H7 (cell line): ENCODE results near the gene ALPL. TPM values are rescaled to one million over a fixed set of nuclear protein-coding genes. Genes with fewer than 3 reads are reported as not detected.
"Not testable (repeated sequence)": the region's sequence is repeated elsewhere in the genome, so short reads cannot be mapped to it uniquely, and the experiment has no call there.

Source experiments
- DNase-seq: peaks from one replicate; pipeline ENCODE4 v3.0.0; 2012
- H3K27me3 ChIP-seq: 2 replicates; pipeline ENCODE4 v1.6.0; 2011; ENCODE audit warnings: mild to moderate bottlenecking, low read length; ENCODE audit not compliant: control insufficient read depth, insufficient read depth
- H3K36me3 ChIP-seq: replicated peaks from 2 replicates; pipeline ENCODE4 v1.5.1; 2011; ENCODE audit warnings: low read length; ENCODE audit not compliant: control insufficient read depth, insufficient read depth
- H3K4me3 ChIP-seq: 2 replicates; pipeline ENCODE4 v1.5.1; 2011; ENCODE audit warnings: low read depth, mild to moderate bottlenecking, control low read depth, low read length, moderate library complexity; ENCODE audit not compliant: insufficient read depth
- total RNA-seq: library from RNA; depleted of rRNA; stranded (reverse); fragments of >200 nt; shearing (Covaris generic); gene quantifications from 2 replicates; pipeline ENCODE4 v1.2.3, GENCODE V29; 2014; rRNA removed

ALPL gene
- 181 and 187 TPM in 2 replicates for total RNA-seq

DNA sequence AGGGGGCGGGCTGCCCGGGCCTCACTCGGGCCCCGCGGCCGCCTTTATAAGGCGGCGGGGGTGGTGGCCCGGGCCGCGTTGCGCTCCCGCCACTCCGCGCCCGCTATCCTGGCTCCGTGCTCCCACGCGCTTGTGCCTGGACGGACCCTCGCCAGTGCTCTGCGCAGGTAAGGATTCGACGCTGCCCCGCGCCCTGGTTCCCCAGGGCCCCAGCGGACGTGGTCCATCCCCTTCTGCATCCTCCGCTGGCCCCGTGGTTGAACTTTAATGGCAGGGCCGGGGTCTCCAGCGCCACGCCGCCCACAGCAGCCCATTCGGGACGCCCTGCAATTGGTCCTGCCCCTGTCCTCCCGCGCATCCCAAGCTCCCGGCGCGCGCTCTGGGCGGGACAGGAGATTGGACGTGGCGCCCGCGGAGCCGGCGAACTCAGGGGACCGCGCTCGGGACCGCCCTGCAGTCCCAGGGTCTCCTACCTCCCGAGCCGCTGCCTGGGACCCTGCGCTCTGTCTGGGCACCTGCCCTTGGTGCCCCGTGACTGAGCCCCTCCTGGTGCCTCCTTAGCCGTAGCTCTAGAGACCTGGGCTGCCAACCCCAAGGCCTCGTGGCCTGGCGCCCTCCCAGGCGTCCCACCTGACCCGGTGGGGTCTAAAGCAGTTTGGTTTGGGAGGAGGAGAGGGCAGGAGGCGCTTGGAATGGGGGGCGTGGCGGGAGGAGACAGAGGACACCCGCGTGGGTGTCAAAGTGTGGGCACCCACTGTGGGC is at the start of gene ALPL:
TSS of gene ALPL (plus strand) at position 73 of the 762 bp plus-strand sequence. CDS start 44,659 bp downstream, outside the sequence.
- Histone ChIP-seq H3K36me3 (no peaks in the 10 kb centered on the region), H3K27me3 (peaks cover 6% of the 10 kb centered on the region), H3K4me3 (peak within 1 kb of the TSS; percentile 91)
- peak; percentile 81 for DNase-seq

DNA sequence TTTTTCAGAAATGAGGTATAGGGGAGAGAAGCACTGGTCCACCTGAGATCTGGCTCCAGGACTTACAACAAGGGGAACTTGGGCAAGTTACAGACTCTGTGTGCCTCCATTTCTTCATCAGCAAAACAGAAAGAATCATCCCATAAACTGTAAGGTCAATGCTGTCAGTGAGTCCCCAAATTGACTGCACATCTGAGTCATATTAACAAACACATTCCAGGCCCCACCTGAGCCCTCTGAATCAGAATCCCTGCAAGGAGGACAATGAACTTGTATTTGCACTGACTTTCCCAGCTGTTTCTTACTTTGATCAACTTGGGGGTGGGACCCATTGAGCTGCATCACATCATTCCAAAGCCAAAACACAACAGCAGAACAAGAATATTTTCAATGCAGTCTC is 44.1 kb upstream of the ALPL start:
- H3K36me3 ChIP-seq, H3K4me3 ChIP-seq, DNase-seq, H3K27me3 ChIP-seq: not testable (repeated sequence)

DNA sequence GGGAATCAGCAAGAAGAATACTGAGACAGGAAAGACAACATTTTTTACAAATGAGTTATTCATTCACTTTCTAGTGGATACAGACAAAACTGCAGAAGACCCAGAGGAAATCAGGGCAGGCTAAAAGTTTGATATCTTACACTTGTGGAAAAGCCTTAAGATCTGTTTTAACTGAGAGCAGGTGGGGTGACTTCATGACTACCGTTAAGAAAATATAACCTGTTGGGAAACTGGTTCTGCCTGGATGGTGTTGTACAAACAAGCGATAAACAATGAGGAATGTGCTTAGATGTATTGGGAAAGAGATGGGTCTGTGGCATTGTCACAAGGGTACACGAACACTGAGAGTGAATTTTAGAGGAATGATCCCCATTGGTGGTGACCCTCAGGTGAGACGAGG is 41.3 kb upstream of the ALPL start:
- not testable (repeated sequence) for H3K27me3 ChIP-seq, DNase-seq, H3K4me3 ChIP-seq, H3K36me3 ChIP-seq

DNA sequence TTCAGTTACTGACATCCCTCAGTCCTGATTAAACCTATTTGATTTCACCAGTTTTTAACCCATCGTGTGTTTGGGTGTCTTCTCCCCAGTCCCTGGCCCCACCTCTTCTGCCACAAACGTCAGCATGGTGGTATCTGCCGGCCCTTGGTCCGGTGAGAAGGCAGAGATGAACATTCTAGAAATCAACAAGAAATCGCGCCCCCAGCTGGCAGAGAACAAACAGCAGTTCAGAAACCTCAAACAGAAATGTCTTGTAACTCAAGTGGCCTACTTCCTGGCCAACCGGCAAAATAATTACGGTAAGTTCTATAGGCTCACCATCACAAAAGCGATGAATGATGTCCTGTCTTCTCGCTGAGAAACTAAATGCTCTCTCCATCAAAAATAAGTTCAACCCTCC is 40.6 kb upstream of the ALPL start:
- no peaks in the 10 kb centered on the region for H3K36me3 ChIP-seq
- DNase-seq: peak; percentile 39
- no peak overlapping the region for H3K4me3 ChIP-seq
- no peaks in the 10 kb centered on the region for H3K27me3 ChIP-seq

DNA sequence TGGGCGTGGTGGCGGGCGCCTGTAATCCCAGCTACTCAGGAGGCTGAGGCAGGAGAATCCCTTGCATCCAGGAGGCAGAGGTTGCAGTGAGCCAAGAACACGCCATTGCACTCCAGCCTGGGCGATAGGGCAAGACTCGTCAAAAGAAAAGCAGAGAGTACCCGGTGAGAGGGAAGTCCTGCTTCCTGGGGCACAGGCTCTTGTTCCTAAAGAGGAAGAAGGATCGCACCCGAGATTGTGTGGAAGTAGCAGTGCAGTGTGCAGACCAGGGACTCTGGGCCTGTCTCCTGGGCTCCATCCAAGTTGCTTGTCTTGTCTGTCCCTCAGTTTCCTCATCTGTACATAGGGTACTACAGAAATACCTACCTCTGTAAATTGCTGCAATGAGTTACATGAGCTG is 39.6 kb upstream of the ALPL start:
- no peak overlapping the region for H3K4me3 ChIP-seq
- no peak for DNase-seq
- H3K36me3 ChIP-seq: no peaks in the 10 kb centered on the region
- H3K27me3 ChIP-seq: no peaks in the 10 kb centered on the region

DNA sequence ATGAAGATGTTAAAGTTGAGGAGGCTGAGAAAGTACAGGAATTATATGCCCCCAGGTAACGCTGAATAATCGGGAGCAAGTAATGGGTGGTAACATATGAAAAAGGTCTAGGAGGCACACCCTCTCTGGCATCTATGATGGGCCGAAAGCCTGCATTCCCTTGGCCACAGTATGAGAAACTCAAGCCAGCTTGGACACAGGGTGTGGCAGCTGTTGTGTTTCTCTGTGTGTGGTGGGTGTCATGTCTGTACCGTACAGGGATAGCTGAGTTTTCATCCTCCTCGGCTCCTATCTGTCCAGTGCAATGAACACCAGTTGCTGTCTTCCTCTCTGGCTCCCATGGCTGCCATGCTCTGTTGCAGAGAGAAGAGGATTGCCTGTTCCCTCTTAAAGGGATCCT is 36.4 kb upstream of the ALPL start:
- Histone ChIP-seq H3K36me3 (no peaks in the 10 kb centered on the region), H3K4me3 (no peak overlapping the region), H3K27me3 (no peaks in the 10 kb centered on the region)
- no peak for DNase-seq

DNA sequence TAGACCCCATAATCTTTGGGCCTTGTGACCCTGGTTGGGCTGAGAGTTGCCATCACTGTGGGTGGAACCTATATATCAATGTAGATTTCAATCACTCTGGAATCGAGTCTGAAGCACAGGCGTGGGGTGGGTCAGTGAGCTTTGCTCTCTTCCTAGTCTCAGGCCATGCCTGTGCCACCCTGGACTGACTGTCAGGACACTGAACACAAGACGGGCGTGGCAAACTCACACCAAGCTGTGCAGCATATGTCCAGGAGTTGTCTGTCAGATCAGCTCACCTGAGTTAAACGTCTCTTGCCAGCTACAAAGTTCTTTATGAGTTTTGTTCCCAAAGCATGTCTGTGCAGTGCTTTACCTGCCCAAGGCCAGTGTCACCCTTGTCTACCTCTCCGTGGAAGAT is 30.9 kb upstream of the ALPL start:
- H3K36me3 ChIP-seq: no peaks in the 10 kb centered on the region; the same call in none of the 2 replicates
- H3K27me3 ChIP-seq: peaks cover 2% of the 10 kb centered on the region; the same call in 1 of the 2 replicates
- DNase-seq: no peak
- no peak overlapping the region for H3K4me3 ChIP-seq

DNA sequence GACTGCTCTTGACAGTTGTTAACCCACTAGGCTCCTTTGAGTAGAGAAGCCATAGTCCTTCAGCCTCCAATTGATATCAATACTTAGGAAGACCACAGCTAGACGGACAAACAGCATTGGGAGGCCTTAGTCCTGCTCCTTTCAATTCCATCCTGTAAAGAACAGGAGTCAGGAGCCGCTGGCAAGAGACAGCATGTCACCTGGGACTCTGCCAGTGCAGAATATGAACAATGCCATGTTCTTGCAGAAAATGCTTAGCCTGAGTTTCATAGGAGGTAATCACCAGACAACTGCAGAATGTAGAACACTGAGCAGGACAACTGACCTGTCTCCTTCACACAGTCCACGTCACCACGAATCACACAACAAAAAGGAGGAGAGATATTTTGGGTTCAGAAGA is 25.3 kb upstream of the ALPL start:
- not testable (repeated sequence) for DNase-seq, H3K27me3 ChIP-seq, H3K36me3 ChIP-seq, H3K4me3 ChIP-seq

DNA sequence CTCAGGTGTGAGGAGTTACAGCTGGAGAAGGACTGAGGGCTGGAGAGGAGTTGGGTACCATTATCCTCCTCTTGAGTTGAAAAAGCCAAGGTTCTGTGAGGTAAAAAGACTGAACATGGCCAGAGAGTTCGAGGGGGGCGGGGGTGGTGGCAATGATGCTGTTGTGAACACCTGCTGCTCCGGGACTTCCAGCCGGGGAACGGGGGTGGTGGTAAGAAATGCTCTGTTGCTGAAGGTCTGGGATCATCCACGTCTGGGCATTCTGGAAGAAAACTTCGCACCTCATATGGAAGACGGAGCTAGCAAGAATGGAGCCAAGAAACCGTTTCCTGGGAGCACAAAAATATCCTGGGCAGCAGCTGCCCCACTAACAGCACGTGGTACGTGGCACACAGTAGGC is 20.1 kb upstream of the ALPL start:
- H3K27me3 ChIP-seq: no peaks in the 10 kb centered on the region
- no peak for DNase-seq
- H3K36me3 ChIP-seq: no peaks in the 10 kb centered on the region
- no peak overlapping the region for H3K4me3 ChIP-seq

DNA sequence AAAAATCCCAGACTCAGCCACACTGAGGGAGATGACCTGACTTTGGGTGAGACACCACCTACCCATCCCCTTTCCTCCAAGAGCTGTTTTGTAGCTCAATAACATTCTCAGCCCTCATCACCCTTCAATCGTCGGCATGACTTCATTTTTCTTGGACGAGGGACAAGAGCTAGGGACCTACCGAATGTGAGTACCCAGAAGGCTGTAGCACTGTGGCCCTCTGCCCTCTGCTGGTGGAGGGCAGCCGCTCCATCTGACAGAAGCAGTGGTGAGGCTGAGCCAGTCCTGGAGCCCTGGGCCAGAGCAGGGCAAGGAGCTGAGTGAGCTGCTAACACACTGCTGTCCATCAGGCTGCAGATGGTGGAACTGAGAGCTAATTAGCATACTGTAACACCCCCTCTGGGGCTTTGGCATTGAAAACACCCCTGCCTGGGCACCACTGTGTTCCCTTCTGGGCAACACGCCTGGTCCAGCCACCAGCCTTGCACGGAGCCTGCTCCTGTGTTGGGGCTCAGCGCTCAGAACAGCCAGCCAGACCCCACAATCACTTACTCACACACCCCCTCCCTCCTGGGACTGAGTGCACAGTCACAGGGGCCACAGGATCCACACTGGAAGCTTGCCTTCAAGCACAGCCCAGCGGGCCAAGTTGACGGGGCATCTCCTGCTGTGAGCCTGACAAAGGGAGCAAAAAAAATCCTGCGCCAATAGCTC is 18.3 kb upstream of the ALPL start:
- peak; percentile 70 for DNase-seq
- H3K36me3 ChIP-seq: no peaks in the 10 kb centered on the region
- no peaks in the 10 kb centered on the region for H3K27me3 ChIP-seq
- H3K4me3 ChIP-seq: no peak overlapping the region

DNA sequence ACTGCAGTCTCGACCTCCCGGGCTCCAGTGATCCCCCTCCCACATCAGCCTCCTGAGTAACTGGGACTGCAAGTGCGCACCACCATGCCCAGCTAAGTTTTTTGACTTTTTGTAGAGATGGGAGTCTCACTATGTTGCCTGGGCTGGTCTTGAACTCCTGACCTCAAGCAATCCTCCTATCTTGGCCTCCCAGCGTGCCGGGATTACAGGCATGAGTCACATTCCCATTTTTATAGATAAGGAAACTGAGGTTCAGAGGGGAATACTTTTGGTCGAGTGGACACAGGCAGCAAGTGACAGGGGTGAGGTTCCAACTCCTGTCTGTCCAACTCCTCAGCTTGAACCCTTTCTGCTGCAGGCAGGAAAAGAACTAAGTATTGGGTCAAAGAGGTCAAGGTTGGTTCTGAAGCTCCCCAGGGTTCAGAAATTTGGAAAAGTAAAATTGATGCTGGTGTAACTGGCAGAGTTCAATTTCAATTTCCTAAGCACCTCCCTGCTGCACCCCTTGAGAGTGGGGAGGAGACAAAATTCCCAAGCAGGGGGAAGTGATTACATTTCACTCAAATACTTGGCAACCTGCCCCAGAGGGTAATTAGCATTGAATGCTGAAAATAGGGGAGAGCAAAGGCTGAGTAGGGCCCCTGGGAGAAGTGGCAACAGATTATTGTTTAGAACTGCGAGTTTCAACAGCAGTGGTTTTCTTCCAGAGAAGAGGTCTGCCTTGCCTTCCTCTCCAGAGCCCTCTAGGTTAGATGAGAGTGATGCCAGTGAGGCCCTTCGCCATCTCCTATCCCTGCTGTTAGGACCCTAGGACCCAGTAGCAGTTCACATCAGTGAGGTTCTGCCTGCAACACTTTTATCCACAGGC is 17.5 kb upstream of the ALPL start:
- no peak overlapping the region for H3K4me3 ChIP-seq
- DNase-seq: no peak
- H3K27me3 ChIP-seq: no peaks in the 10 kb centered on the region
- no peaks in the 10 kb centered on the region for H3K36me3 ChIP-seq

DNA sequence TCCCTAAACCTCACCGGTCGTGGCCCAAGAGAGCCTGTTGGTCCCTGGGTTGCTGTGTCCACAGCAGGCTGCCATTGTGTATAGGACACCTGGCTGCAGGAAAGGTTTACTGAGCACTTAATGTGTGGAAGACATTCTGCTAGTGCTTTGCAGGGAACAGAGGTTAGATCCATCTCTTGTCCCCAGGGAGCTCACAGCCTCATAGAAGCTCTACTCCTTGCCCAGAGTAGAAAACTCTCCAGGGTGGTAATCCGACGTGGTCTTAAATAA is 16.9 kb upstream of the ALPL start:
- no peak overlapping the region for H3K4me3 ChIP-seq

DNA sequence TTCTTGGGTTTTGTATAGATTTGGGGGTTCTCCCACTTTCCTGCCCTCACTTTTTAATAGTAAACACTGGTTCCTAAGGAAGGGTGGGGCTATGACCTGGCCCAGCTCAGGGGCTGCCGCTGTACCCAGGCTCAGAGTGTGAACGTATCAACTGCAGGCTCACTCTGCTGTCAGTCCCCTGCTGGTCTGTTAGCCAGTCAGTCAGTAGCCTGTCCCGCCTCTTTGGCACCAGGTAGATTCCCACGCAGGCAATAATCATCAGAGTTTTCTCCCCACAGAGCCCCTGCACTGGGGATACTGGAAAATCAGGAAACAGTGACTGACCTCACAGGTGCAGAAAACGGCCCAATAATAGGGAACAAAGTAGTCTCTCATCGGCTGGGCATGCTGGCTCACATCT is 15.0 kb upstream of the ALPL start:
- peaks cover 3% of the 10 kb centered on the region; the same call in 1 of the 2 replicates for H3K27me3 ChIP-seq
- DNase-seq: no peak
- H3K4me3 ChIP-seq: no peak overlapping the region
- H3K36me3 ChIP-seq: no peaks in the 10 kb centered on the region

More for the DNA sequence above, 16.9 kb upstream of the ALPL start:
- Histone ChIP-seq H3K27me3 (peaks cover 3% of the 10 kb centered on the region; the same call in 1 of the 2 replicates), H3K36me3 (no peaks in the 10 kb centered on the region)
- no peak for DNase-seq

DNA sequence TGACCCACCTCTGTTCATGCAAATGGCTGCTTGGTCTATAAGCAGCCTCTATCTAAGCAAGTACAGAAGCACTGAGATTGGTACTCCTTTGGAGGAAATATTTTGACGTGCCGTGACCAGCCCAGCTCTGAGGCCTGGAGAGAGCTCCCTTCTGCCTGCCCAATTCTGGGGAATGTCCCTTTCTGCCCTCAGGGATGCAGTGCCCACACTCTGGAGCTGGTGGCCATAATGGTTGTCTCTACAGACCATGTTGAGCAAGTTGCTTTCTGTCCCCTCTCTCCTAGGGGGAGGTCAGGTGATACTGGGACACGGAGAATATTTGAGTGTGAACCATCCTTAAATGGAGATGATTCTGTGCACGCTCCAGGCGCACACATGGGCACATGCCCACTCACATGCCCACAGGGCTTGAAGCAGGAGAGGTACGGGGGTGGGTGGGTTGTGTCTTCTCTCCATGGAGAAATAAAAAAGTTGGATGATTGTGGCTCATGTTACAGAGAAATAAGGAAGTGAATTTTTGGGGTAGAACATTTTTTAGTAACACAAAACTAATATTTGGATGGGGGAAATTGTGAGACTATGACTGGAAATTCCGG is 13.9 kb upstream of the ALPL start:
- Histone ChIP-seq H3K36me3 (no peaks in the 10 kb centered on the region), H3K4me3 (no peak overlapping the region), H3K27me3 (peaks cover 3% of the 10 kb centered on the region; the same call in 1 of the 2 replicates)
- DNase-seq: no peak
